ENCODE data around the gene ARHGAP28.

GRCh38 chr18:6733758-6734157 lies 4.2 kb downstream of the ARHGAP28 start:
- TF ChIP-seq CTCF (IDR thresholded peaks at IDR 0.05): no peak
- TF ChIP-seq, protein P1, sequence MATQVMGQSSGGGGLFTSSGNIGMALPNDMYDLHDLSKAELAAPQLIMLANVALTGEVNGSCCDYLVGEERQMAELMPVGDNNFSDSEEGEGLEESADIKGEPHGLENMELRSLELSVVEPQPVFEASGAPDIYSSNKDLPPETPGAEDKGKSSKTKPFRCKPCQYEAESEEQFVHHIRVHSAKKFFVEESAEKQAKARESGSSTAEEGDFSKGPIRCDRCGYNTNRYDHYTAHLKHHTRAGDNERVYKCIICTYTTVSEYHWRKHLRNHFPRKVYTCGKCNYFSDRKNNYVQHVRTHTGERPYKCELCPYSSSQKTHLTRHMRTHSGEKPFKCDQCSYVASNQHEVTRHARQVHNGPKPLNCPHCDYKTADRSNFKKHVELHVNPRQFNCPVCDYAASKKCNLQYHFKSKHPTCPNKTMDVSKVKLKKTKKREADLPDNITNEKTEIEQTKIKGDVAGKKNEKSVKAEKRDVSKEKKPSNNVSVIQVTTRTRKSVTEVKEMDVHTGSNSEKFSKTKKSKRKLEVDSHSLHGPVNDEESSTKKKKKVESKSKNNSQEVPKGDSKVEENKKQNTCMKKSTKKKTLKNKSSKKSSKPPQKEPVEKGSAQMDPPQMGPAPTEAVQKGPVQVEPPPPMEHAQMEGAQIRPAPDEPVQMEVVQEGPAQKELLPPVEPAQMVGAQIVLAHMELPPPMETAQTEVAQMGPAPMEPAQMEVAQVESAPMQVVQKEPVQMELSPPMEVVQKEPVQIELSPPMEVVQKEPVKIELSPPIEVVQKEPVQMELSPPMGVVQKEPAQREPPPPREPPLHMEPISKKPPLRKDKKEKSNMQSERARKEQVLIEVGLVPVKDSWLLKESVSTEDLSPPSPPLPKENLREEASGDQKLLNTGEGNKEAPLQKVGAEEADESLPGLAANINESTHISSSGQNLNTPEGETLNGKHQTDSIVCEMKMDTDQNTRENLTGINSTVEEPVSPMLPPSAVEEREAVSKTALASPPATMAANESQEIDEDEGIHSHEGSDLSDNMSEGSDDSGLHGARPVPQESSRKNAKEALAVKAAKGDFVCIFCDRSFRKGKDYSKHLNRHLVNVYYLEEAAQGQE (IDR thresholded peaks at IDR 0.05; ENCODE audit: insufficient read depth in 1 of 2, low read depth in 2 of 2, low read length in 1 of 2): no peak
- TF ChIP-seq POLR2AphosphoS5 (IDR thresholded peaks at IDR 0.05; ENCODE audit: low read depth, low read length): no peak
- TF ChIP-seq SIN3A (IDR thresholded peaks at IDR 0.05; ENCODE audit: borderline replicate concordance, insufficient read depth, low read depth, low read length): no peak
- TF ChIP-seq TCF7L2 (IDR thresholded peaks at IDR 0.05; ENCODE audit: low read depth, low read length): no peak
